22Rv1 (cell line): ENCODE data around the gene SLC5A1.

ENCODE experiments used
- ZFX ChIP-seq: fragments of 450-650 bp; IDR thresholded peaks from 2 replicates; pipeline ENCODE4 v1.6.1; 2017; ENCODE audit warnings: antibody characterized with exemption, borderline replicate concordance
- TF ChIP-seq, protein P1 (sequence below): fragments of 450-650 bp; IDR thresholded peaks from 2 replicates; pipeline ENCODE4 v1.5.1; 2017; ENCODE audit warnings: mild to moderate bottlenecking

DNA sequence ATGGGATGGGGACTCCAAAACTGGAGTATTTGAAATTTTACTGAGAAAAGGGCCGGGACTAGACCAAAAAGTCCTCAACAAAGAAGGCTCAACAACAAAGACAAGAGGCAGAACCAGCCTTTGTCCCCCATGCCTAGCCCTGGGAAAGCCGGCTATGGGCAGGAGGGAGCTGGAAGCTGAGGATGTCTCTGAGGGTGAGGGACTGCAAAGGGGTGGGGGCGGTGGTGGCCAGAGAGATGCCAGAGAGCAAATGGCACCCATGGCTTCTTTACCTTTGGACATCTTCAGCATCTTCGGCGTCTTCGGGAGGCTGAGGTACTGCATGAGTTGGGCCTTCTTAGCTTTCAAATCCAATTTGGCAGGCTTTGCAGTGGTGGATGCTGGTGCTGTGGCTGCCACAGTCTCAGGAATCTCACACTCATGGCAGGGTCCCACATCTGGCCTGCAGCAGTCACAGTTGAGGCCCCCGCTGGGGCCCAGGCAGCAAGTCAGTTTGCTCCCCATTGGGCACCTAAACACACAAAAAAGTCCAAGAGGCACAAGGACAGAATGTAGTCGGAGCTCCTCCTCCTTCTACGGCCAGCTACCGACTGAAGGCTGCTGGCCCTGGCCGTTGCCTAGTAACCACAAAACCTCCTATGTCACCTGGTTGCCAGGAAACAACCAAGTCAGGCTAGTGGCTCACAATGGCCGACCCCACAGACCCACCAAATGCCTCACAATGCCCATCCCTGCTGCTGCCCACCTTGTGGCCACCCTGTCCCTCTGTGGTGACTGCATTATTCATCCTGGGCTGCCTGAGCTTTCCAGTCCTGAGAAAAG, 115.9 kb downstream of the SLC5A1 start, which contains the start of gene C22orf42:
- TF ChIP-seq, protein P1, sequence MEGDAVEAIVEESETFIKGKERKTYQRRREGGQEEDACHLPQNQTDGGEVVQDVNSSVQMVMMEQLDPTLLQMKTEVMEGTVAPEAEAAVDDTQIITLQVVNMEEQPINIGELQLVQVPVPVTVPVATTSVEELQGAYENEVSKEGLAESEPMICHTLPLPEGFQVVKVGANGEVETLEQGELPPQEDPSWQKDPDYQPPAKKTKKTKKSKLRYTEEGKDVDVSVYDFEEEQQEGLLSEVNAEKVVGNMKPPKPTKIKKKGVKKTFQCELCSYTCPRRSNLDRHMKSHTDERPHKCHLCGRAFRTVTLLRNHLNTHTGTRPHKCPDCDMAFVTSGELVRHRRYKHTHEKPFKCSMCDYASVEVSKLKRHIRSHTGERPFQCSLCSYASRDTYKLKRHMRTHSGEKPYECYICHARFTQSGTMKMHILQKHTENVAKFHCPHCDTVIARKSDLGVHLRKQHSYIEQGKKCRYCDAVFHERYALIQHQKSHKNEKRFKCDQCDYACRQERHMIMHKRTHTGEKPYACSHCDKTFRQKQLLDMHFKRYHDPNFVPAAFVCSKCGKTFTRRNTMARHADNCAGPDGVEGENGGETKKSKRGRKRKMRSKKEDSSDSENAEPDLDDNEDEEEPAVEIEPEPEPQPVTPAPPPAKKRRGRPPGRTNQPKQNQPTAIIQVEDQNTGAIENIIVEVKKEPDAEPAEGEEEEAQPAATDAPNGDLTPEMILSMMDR = no peak
- no peak for TF ChIP-seq ZFX
